Mucosa of rectum (tissue), 2 donors: ENCODE data around the gene KLLN.
A peak's percentile ranks its signal among the peaks of the same experiment; 100 is the strongest.
"Not testable (repeated sequence)": the region's sequence is repeated elsewhere in the genome, so short reads cannot be mapped to it uniquely, and the experiment has no call there.

Experiments used
- H3K27ac ChIP-seq, 2 donors: one replicate each; pipeline ENCODE4 v1.7.0; 2013; ENCODE audit warnings: inconsistent platforms in 2 of 2, low read depth in 2 of 2, low read length in 2 of 2
- H3K27me3 ChIP-seq, 2 donors: one replicate each; pipeline ENCODE4 v1.7.0; 2013; ENCODE audit warnings: low read length in 2 of 2; ENCODE audit not compliant: control insufficient read depth in 2 of 2, insufficient read depth in 2 of 2
- H3K36me3 ChIP-seq, 2 donors: one replicate each; pipeline ENCODE4 v1.7.0; 2013; ENCODE audit warnings: low read length in 2 of 2; ENCODE audit not compliant: control insufficient read depth in 2 of 2, insufficient read depth in 2 of 2
- H3K4me1 ChIP-seq, 2 donors: one replicate each; pipeline ENCODE4 v1.7.0; 2013; ENCODE audit warnings: low read length in 2 of 2, mild to moderate bottlenecking in 1 of 2; ENCODE audit not compliant: control insufficient read depth in 2 of 2, insufficient read depth in 2 of 2
- H3K4me3 ChIP-seq, 2 donors: one replicate each; pipeline ENCODE4 v1.7.0; 2013; ENCODE audit warnings: low read length in 2 of 2
- H3K9ac ChIP-seq, 2 donors: one replicate each; pipeline ENCODE4 v1.7.0; 2013; ENCODE audit warnings: low read length in 2 of 2, low read depth in 1 of 2, mild to moderate bottlenecking in 1 of 2
- H3K9me3 ChIP-seq, 2 donors: one replicate each; pipeline ENCODE4 v1.7.0; 2013; ENCODE audit warnings: low read length in 2 of 2; ENCODE audit not compliant: control insufficient read depth in 2 of 2
- donor health status: healthy.
- donor health status: Normal muscosa, but diverticular disease.

Gene KLLN

GRCh38 chr10:87867453-87867852 lies 4.1 kb upstream of the KLLN start:
- Histone ChIP-seq H3K4me3 (peak overlapping the region; percentile 91 to 92), H3K27ac (peak overlapping the region; percentile 11 to 97), H3K9me3 (no peaks in the 10 kb centered on the region), H3K36me3 (no peaks in the 10 kb centered on the region), H3K4me1 (peaks cover 4 to 18% of the 10 kb centered on the region in 2 donors), H3K9ac (peak overlapping the region; percentile 82 to 98), H3K27me3 (no peaks in the 10 kb centered on the region)

GRCh38 chr10:87866412-87866974 lies 3.2 kb upstream of the KLLN start:
- Histone ChIP-seq H3K27ac (peak overlapping the region; percentile 11 to 97), H3K4me3 (peak overlapping the region; percentile 91 to 92), H3K9me3 (no peaks in the 10 kb centered on the region), H3K9ac (peak overlapping the region; percentile 82 to 98), H3K4me1 (peaks cover 8 to 21% of the 10 kb centered on the region in 2 donors), H3K36me3 (no peaks in the 10 kb centered on the region), H3K27me3 (no peaks in the 10 kb centered on the region)

DNA sequence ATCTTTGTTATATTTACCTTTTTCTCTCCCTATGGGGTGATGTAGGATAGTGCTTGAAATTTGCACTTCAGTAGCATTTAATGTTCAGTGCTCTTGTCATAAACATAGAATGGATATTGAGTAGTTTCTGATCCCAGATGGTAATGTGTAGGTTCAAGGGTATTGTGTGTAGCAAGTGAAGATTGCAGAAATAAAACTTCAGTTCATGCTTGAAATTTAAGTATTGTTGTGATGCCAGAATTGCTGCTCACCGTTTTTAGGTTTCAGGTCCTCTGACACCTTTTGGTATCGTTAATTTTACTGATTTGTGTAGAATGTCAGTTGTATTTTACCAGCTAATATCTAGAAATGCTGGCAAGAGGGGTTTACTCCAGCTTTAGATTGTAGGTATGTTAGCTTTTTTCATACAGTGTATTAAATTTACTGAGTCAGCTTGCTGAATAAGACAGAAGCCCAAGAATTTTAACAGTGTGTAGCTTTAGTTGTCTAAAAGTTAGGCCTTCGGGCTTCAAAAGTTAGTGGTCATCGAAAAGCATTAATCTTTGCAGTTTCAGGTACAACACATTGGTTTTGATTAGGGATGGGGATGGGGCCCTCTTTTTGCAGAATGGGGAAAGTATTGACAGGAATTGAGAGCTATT lies 2.0 kb upstream of the KLLN start:
- Histone ChIP-seq H3K9ac (peak overlapping the region; percentile 82 to 98), H3K36me3 (no peaks in the 10 kb centered on the region), H3K27me3 (no peaks in the 10 kb centered on the region), H3K9me3 (no peaks in the 10 kb centered on the region), H3K27ac (peak overlapping the region; percentile 95 to 97), H3K4me3 (peak overlapping the region; percentile 91 to 92), H3K4me1 (peaks cover 17 to 26% of the 10 kb centered on the region in 2 donors)

GRCh38 chr10:87864496-87865059 lies 1.2 kb upstream of the KLLN start:
- H3K4me1 ChIP-seq, result peaks cover 14 to 27% of the 10 kb centered on the region in 2 donors
- H3K9me3 ChIP-seq, result no peaks in the 10 kb centered on the region
- H3K27me3 ChIP-seq, result no peaks in the 10 kb centered on the region
- H3K4me3 ChIP-seq, result peak overlapping the region; percentile 91 to 92
- peak overlapping the region; percentile 95 to 97 for H3K27ac ChIP-seq
- H3K9ac ChIP-seq, result peak overlapping the region; percentile 82 to 98
- H3K36me3 ChIP-seq, result no peaks in the 10 kb centered on the region

GRCh38 chr10:87863951-87864495 lies 690 bp upstream of the KLLN start:
- Histone ChIP-seq H3K4me1 (peaks cover 14 to 25% of the 10 kb centered on the region in 2 donors), H3K27ac (peak overlapping the region; percentile 95 to 97), H3K4me3 (peak overlapping the region; percentile 92 to 99), H3K9ac (peak overlapping the region; percentile 82 to 98)
- not testable (repeated sequence) for H3K27me3 ChIP-seq, H3K9me3 ChIP-seq, H3K36me3 ChIP-seq

DNA sequence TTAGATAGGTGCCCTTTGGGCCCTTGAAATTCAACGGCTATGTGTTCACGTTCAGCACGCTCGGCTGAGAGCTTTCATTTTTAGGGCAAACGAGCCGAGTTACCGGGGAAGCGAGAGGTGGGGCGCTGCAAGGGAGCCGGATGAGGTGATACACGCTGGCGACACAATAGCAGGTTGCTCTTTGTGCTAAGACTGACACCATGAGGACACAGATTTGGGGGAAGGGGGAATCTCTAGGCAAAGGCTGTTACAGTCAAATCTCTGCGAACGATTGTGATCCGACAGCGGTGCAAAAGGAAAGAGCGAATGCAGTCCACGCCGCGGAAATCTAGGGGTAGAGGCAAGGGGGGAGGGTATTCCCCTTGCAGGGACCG lies 667 bp downstream of the KLLN start:
- Histone ChIP-seq H3K9ac (peak overlapping the region; percentile 96 to 98), H3K4me1 (peaks cover 14 to 20% of the 10 kb centered on the region in 2 donors), H3K27ac (peak overlapping the region; percentile 95 to 97), H3K9me3 (no peaks in the 10 kb centered on the region), H3K4me3 (peak overlapping the region; percentile 99), H3K36me3 (no peaks in the 10 kb centered on the region), H3K27me3 (no peaks in the 10 kb centered on the region)

DNA sequence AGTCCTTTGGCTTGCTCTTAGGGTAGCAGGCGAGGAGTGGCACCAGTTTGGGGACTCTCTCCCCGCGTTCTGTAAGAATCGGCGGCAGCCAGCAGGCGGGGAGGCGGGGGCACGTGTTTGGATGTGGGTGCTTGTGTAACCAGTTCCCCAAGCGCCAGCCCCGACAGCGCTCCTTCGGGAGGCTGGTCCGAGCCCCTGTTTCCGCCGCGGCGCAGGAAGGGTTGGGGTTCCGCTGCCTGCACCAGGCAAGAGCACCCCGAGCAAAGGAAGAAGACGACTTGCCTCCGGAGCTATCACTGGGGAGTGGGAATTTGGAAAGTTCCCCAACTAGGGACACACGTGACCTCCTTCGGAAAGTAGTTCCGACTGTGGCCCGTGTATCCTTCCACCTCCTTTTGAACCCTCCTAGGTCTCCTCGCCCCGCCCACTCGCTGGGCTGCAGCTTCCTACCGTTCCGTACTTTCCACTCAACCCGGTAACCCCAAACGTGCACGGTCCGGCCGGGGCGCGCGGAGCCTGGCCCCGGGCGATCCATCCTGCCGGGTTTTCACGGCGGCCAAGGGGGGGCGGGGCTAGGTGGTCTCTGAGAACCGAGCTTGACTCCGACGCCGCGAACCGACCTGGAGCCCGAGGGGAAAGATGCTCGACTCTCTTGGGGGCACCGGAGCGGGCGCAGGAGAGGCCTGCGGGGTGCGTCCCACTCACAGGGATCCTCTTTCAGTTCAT lies 1.2 kb downstream of the KLLN start:
- no peaks in the 10 kb centered on the region for H3K9me3 ChIP-seq
- no peaks in the 10 kb centered on the region for H3K27me3 ChIP-seq
- H3K4me3 ChIP-seq, result peak overlapping the region; percentile 99
- peak overlapping the region; percentile 95 to 97 for H3K27ac ChIP-seq
- peaks cover 14 to 20% of the 10 kb centered on the region in 2 donors for H3K4me1 ChIP-seq
- peak overlapping the region; percentile 96 to 98 for H3K9ac ChIP-seq
- H3K36me3 ChIP-seq, result no peaks in the 10 kb centered on the region

- peak overlapping the region; percentile 99 for H3K4me3 ChIP-seq
- H3K9me3 ChIP-seq, result no peaks in the 10 kb centered on the region
- H3K9ac ChIP-seq, result peak overlapping the region; percentile 96 to 98
- H3K27ac ChIP-seq, result peak overlapping the region; percentile 95 to 97
- H3K27me3 ChIP-seq, result no peaks in the 10 kb centered on the region
- peaks cover 14 to 20% of the 10 kb centered on the region in 2 donors for H3K4me1 ChIP-seq
- no peaks in the 10 kb centered on the region for H3K36me3 ChIP-seq
Observed at GRCh38 chr10:87861566-87861952, 1.8 kb downstream of the KLLN start.

- Histone ChIP-seq H3K9ac (peak overlapping the region; percentile 96 to 98), H3K27me3 (no peaks in the 10 kb centered on the region), H3K27ac (peak overlapping the region; percentile 95 to 97), H3K4me1 (peaks cover 14 to 20% of the 10 kb centered on the region in 2 donors), H3K9me3 (no peaks in the 10 kb centered on the region), H3K36me3 (no peaks in the 10 kb centered on the region), H3K4me3 (peak overlapping the region in 1 of 2 donors; percentile 99)
Observed at GRCh38 chr10:87860816-87861403, 2.4 kb downstream of the KLLN start.
